ENCODE measurements around the gene PTCHD1.

The PTCHD1 gene

DNA sequence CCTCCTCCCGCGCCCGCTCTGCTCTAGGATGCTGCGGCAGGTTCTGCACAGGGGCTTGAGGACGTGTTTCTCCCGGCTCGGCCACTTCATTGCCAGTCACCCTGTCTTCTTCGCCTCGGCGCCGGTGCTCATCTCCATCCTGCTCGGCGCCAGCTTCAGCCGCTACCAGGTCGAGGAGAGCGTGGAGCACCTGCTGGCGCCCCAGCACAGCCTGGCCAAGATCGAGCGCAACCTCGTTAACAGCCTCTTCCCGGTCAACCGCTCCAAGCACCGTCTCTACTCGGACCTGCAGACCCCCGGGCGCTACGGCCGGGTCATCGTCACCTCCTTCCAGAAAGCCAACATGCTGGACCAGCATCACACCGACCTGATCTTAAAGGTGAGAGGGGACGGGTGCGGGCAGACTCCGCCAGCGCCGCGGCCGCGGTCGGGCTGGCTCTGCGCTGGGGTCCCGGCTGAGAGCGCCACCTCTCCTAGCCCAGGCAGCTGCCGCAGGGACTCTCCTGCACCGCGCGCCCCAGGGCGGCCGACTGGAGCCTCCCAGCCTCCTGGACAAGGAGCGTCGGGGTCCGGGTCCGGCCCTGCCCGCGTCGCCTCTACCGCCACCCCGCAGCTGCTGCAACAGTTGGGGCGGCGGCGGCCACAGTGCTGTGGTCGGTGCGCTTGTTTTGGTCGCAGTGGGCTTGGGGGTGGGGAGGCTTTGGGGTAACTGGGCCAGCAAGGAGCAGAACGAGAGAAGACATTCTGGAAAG lies at the start of gene PTCHD1:
PTCHD1 (plus strand) TSS at position 2 of the 752 bp plus-strand sequence; CDS start at position 29, 27 bp downstream.
- DNase-seq (ENCODE audit: low read depth in 2 of 2, low spot score in 1 of 2): no peak

DNA sequence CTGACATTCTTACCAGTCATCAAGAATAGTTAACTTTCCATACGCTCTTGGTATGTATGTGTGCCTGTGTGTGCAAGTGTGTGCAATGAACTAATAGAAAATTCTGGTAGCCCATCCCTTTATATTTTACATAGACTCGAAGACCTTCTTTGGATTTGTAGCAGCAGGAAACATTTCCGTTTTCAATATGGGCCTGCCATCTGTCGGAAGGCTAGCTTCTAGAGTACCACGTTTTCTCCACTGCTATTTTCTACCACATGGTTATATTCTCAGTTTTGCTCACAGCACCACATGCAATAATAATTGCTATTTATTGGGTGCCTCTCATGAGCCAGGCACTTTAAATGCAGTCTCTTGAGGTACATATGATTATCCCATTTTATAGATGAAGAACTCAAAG lies 47.9 kb upstream of the PTCHD1 start:
- no peak for DNase-seq (ENCODE audit: low read depth in 2 of 2, low spot score in 1 of 2)

- no peak for DNase-seq (ENCODE audit: low read depth in 2 of 2, low spot score in 1 of 2)
These were observed 47.4 kb upstream of the PTCHD1 start for GRCh38 chrX:23287191-23287725.

DNA sequence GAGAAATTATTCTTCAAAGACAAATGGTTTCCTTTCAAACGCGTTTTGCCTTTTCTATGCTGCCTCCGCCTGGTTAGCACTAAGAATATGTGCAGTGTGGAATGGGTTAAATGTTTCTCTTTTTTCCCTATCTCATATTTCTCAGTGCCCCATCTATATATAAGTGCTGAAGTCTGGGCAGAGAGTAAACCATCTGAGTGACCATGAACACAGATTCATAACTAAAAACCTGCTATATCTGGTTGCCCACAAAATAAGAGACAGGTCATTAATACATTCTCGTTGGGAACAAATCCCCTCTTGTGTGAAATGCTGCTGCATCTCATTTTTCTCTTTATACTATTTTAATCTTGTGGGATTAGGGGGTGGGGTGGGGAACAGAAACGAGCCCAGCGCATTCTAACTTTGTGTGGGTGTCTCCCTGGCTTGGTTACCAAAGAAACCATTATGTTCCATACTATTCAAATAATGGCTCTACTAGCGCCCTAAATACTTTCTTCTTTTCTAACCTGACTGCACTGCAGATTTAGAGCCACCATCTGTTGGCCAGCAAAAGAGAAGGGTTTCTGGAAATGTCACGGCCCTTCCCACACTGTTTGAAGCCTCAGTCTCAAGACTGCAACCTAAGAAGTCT lies 42.2 kb upstream of the PTCHD1 start:
- no peak for DNase-seq (ENCODE audit: low read depth in 2 of 2, low spot score in 1 of 2)

- no peak for DNase-seq (ENCODE audit: low read depth in 2 of 2, low spot score in 1 of 2)
These were observed 41.5 kb upstream of the PTCHD1 start for GRCh38 chrX:23292988-23293651.

DNA sequence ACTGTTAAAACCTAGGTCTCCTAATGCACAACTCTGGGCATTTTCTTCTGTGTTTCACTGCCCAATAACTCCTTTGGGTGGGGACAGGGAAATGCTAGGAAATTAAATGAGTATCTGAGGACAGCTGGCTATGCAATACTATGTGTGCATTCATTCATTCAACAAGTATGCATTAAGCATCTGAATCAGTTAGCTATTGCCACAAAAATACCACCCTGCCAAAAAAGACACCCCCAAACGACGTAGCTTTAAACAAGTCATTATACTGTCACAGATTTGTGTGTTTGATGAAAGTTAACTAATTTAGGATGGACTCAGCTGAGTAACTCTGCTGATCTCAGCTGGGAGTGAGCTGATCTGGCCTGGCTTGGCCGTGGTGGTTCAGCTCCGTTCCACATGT lies 29.8 kb upstream of the PTCHD1 start:
- no peak for DNase-seq (ENCODE audit: low read depth in 2 of 2, low spot score in 1 of 2)

DNA sequence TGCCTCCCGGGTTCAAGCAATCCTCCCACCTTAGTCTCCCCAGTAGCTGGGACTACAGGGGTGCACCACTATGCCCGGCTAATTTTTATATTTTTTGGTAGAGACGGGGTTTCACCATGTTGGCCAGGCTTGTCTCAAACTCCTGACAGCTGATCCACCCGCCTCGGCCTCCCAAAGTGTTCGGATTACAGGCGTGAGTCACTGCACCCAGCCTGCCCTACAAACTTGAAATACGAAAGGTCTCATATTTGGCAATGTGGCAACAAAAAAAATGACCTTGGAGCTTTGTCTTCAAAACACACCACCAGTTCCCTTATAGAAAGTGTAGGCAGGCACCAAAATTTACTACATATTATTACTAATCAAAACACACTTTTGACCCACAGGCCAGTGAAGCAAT lies 22.9 kb upstream of the PTCHD1 start:
- DNase-seq (ENCODE audit: low read depth in 2 of 2, low spot score in 1 of 2): no peak

GRCh38 chrX:23312136-23312535 lies 22.5 kb upstream of the PTCHD1 start:
- DNase-seq (ENCODE audit: low read depth in 2 of 2, low spot score in 1 of 2): no peak

DNA sequence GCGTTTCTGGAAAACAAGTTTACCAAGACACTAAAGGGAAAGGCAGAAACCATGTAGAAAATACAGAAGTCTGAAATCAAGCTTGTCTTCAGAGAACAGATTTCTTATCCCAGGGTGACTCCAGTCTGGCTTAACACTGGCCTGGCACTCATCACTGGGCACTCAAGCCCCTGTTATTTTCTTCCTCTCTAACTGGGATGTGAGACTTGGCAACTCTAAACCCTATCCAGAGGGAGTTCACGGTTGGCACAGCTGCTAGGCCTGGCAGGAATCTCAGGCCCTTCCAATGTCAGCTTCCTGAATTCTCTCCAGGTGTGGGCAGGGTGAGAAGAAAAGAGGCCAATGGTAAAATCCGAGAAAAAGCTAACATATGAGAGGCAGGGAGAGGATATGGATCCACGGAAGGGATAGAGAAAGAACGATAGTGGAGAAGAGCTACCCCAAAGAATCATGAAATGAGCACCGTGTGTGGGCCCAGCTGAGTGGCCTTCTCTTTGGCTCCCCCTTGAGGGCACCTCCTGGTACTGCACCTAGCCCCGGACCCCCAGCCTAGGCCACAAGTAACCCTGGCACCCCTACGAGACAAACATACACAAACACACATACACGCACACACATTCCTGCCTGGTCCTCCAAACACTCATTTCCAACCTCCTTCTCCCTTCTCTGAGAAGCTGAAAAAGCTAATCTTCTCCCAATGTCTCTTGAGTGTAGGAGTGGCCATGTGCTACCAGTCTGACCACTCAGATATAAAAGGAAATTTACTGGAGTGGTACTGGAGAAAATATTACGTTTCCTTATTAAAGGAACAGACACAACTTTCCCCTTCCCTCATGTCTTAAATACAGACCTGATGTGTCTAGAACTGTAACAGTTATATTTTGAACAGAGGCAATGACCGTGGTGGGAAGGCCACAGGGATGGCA lies 16.6 kb upstream of the PTCHD1 start:
- no peak for DNase-seq (ENCODE audit: low read depth in 2 of 2, low spot score in 1 of 2)

DNA sequence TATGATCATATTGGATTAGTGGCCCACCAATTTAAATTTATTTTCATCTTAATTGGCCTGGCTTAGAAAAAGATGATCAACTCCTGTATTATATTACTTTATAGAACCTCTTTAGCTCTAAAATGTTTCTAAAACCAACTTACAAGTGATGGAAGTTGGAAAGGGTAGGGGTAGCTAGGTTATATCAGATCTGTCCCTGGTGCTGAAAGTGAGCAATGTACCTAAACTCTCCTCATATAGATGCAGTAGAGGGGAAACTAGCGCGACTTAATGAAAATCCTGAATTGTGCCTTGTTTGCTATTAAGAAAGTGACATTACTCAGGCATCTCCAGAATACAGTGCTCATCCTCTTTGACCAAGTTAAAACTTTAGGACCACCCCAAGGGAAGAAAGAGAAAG lies 7.5 kb upstream of the PTCHD1 start:
- no peak for DNase-seq (ENCODE audit: low read depth in 2 of 2, low spot score in 1 of 2)

DNA sequence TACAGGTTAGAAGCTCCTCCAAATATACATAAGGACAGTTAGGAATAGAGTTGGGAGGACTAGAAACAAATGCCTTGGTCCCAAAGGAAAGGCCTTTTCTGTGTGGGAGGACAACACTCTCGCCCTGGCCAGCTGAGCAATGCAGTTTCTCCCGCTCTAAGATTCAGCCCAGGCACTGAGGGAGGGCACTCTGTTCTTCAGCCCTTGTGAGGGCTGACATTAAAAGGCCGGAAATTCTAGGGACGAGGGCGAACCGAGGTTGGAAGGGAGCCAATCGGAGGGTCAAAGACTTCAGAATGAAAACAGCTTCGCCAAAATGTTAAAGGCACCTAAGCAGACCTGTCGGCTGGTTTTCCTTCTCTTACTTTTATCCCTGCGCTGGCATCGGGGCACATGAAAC lies 2.9 kb upstream of the PTCHD1 start:
- DNase-seq (ENCODE audit: low read depth in 2 of 2, low spot score in 1 of 2): no peak

DNA sequence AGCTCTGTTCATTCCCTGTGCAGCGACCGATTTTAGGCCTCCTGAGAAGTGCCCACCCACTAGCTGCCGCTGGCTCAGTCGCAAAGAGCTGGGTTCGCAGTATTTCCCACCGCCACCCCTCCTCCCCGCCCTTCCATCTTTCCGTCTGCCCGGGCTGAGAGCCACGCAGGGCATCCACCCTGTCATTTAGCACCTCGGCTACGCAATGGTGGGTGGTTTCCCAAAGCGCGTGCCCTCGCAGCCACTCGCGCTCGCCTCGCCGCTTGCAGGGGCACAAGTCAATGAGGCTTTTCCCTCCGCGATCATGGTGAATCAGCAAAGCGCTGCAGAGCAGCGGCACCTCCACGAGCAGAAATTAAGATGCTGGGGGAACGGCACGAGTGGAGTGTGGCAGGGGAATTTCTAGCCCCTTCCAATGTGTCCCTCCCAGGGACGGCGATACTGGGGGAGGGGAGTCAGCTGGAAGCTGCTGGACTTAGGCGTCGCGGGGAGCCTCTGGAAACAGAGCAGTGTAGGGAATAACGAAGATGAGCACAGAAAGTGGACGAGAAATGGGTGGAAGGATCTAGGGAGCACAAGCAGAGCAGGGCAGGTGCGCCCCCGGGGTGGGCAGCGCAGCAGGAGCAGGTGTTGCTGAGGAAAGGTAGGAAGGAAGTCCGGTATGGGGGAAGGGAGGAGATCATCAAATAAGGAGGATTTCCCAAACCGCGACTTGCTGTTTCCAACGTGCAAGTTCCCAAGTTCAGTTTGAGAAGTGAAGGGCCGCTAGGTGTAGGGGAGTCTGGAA lies 2.4 kb upstream of the PTCHD1 start:
- no peak for DNase-seq (ENCODE audit: low read depth in 2 of 2, low spot score in 1 of 2)

DNA sequence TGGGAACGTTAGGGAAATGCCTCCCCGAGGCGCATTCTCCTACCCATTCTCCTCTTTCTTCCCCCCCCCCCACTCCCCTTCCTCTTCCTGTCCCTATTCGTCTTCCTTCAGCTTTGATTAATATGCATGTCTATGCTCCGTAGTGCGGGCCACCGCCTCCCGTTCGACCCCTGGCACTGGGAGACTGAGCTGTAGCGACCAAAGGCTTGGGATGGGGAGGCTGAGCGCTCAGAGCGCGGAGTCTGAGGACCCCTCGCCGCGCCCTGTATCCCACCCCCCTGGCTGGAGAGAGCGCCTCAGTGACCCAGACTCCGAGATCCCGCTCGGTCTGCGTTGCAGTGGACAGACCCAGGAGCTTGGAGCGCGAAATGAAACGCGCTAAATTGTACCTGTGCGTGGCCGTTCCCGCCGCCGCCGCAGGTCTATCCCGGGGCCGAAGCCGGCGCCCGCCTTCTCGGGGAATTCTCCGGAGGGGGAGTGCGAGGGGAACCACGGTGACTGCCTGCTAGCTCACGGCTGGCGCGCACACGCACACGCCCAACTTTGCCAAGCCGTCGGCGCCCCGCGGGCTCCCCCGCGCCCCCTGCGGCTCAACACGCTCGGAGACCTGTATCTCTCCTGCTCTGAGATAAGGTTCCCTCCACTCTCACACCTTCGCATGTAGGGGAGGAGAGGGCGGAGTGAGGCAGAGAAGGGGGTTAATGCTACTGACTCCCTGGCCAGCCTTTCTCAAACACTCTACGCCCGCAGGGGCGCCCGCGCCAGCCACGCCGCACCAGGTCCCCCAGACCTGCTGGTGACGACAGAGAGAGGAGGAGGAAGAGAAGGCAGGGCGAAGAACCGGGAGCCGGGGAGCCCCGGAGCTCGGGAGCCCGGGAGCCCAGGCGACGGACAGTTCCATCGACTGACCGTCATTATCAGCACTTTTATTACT lies 1.5 kb upstream of the PTCHD1 start:
- no peak for DNase-seq (ENCODE audit: low read depth in 2 of 2, low spot score in 1 of 2)

DNA sequence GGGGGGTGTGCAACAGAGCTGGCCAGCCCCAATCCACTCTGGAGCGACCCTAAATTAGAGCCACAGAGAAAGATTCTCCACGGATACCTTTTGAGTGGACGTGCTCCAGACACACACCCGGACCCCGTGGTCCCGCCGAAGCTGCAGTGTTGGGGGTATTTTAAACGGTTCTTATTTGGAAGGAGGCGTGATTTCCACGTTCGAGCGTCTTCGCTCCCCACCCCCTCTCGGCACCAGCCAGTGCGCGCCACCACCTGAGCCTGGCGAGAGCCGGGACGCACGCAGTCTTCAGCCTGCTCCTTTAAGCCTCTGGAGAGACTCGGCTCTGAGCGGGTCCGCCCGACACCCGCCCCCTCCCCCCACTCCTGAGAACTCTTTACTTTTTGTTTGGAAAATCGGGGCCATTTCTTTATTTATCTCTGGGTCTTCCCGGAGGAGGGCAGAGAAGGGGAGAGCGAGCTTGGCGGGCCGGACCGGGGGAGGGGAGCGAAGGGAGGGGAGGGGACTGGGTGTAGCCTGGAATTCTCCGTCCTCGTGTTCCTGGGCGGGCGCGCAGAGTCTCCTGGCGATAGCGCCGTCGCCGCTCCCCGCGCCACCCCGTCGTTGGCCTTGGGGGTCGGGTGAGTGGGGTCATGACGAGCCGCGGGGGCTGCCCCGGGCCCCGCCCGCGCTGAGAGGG lies 668 bp upstream of the PTCHD1 start:
- DNase-seq (ENCODE audit: low read depth in 2 of 2, low spot score in 1 of 2): no peak

DNA sequence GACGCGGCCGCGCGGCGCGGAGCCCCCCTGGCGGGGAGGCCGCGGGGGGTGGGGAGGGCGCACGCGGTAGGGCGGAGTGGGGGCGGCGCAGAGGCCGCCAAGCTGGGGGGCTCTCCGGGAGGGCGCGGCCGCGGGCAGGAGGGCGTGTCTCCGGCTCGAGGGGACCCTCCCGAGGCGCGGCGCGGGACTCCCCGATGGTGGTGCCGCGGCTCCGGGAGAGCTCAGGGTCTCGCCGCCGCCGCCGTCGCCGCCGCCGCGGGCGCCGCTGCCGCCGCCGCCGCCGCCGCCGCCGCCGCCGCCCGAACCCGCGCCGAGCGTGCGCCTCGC lies 165 bp upstream of the PTCHD1 start:
- DNase-seq (ENCODE audit: low read depth in 2 of 2, low spot score in 1 of 2): no peak

DNA sequence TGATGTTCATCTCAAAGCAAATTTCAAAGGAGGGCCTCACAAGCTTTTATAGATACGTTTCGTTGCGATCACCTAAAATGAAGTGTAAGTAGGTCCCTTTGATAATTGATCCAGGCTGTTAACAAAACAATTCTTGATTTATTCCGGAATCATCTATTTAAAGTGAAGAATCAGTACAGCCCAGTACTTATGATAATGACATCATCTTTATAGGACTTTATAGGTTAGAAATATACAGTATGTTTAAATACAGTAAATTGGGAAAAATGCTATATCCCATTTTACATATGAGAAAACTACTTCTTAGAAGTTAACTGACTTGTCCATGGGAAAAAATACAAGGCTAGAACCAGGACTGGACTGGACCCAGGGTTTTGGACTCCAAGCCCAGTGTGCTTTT lies 3.7 kb downstream of the PTCHD1 start:
- no peak for DNase-seq (ENCODE audit: low read depth in 2 of 2, low spot score in 1 of 2)

DNA sequence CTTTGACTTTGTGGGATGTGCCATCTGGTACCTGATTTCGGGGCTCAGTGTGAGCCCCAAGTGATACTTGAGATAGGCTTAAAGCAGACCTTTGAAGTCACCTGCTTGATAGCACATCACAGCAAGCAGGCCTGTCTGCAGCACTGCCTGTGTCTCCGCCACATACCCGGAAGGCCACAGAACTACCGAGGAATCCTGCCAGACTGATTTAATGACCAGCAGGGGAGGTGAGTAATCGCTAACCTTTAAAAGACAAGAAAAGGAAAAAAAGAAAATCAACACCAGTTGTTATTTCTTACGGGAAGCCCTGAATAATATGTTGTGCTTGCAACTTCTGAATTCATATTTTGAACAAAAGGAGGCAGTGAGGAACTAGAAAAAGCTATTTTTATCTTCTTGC lies 6.8 kb downstream of the PTCHD1 start:
- no peak for DNase-seq (ENCODE audit: low read depth in 2 of 2, low spot score in 1 of 2)

- DNase-seq (ENCODE audit: low read depth in 2 of 2, low spot score in 1 of 2): no peak
These were observed 9.7 kb downstream of the PTCHD1 start for GRCh38 chrX:23344238-23344903.
